GM19455 (cell line): ENCODE data around the gene SCP2.
"Not testable (repeated sequence)": the region's sequence is repeated elsewhere in the genome, so short reads cannot be mapped to it uniquely, and the experiment has no call there.

Experiments used
- ATAC-seq: cut with Tn5 transposase; IDR thresholded peaks from one replicate; pipeline ENCODE4 v1.9.1; 2021; ENCODE audit not compliant: unreplicated experiment

SCP2 gene

DNA sequence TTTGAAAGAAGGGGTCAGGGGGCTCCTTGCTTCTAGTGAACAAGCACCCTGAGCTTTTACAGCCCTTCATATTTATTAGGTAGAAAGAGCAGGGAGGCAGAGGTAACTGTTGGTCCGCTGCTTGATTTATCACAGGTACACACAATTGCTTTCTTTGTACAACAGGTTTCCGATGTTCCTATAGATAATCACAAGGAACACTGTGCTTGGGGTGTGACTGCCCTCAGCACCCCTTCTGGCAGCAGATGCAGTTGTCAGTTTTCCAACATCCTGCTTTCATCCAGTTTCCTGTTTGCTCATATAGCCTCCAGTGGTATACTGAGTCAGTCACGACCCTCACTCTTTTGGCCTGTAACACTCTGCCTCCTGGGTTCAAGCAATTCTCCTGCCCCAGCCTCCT, 40.6 kb downstream of the SCP2 start:
- no peak for ATAC-seq

GRCh38 chr1:52969234-52969633, 42.2 kb downstream of the SCP2 start:
- not testable (repeated sequence) for ATAC-seq

GRCh38 chr1:52970149-52970548, 43.1 kb downstream of the SCP2 start:
- no peak for ATAC-seq

DNA sequence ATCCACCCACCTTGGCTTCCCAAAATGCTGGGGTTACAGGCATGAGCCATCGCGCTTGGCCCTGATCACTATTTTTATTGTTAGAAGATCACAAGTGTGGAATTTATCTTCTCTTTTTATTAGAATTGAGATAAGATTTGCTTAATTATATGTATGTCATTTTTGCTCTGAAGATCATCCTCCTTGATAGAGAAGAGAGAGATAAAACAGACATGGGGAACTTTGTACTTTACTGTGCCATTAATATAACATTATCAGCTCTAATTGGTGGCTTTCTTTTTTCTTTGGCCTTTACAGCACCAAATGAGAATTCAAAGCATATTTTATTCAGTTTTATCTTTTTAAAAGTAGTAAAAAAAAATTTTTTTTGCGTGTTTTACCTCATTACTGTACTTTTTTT, 46.8 kb downstream of the SCP2 start:
- no peak for ATAC-seq

GRCh38 chr1:52976183-52977035, 49.3 kb downstream of the SCP2 start:
- ATAC-seq = no peak

- no peak for ATAC-seq
Observed at GRCh38 chr1:52978045-52978444, 51.0 kb downstream of the SCP2 start.

DNA sequence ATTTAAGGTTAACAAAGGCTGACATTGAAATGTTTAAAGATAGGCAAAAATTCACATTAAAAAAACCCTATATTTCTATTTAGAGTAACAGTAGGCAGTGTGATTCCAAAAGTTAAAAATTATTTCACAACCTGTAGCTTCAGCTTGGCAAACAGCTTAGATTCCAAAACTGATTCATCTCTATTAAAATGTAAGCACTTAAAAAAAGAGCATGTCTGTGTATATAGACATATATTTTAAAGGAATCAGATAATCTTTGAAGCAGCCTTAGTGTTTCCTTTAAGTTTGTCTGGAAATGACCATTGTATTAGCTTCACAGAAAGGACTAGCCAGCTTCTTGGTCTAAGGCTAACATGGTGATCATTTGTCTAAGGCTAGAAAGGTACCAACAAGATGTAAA, 65.7 kb downstream of the SCP2 start:
- ATAC-seq = not testable (repeated sequence)

DNA sequence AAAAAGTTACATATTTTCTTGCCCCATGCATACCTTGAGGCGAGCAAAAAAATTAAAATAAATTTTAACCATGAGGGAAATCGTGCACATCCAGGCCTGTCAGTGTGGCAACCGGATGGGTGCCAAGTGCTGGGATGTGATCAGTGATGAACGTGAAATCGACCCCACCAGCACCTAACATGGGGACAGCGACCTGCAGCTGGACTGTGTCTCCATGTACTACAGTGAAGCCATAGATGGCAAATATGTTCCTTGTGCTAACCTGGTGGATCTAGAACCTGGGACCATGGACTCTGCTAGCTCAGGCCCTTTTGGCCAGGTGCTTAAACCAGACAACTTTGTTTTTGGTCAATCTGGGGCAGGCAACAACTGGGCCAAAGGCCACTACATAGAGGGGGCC, 67.6 kb downstream of the SCP2 start:
- no peak for ATAC-seq

DNA sequence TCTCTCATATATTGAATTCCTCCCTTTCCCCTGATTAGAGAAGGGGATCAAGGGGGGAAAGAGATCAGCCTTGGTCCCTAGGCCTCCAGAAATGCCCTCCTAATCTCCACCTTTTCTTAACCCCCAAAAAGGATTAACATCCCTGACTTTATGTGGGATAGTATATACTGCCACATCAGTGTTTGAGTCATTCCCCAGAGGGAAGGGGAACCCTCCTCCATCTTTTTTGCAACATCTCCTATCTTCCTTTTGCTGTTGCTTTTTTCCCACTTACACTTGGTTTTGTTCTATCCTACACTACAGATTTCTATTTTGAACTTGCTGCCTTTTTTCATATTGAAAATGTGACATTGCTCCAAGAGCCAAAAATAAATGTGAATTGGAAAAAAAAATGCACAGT, 69.6 kb downstream of the SCP2 start:
- ATAC-seq = no peak

- no peak for ATAC-seq
Observed at GRCh38 chr1:53001128-53001527, 74.1 kb downstream of the SCP2 start.

- not testable (repeated sequence) for ATAC-seq
Observed at GRCh38 chr1:53006612-53007011, 79.5 kb downstream of the SCP2 start.

DNA sequence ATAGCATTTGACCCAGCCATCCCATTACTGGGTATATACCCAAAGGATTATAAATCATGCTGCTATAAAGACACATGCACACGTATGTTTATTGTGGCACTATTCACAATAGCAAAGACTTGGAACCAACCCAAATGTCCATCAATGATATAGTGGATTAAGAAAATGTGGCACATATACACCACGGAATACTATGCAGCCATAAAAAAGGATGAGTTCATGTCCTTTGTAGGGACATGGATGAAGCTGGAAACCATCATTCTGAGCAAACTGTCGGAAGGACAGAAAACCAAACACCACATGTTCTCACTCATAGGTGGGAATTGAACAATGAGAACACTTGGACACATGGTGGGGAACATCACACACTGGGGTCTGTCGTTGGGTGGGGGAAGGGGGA, 83.2 kb downstream of the SCP2 start:
- ATAC-seq = not testable (repeated sequence)

DNA sequence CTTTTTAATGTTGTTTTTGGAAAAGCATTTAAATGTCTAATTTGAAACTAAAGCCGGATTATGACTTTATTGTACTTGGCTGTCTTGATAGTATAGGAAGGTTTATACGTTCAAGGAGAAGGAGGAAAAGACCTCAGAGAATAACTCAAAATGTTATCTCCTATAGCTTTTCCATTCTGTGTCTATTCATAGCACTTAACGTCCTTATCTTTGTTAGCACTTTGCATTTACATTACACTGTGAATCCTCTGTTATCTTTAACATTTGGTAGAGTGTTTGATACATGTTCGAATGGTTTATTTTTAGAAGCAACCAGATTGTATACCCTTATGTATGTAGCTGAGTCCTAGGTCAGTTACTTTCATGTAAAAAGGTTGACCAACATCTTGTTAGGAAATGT, 84.1 kb downstream of the SCP2 start:
- ATAC-seq = no peak

GRCh38 chr1:53014791-53015507, 87.9 kb downstream of the SCP2 start:
- ATAC-seq = peak; percentile 83

GRCh38 chr1:53015508-53015860, 88.4 kb downstream of the SCP2 start:
- ATAC-seq = no peak

DNA sequence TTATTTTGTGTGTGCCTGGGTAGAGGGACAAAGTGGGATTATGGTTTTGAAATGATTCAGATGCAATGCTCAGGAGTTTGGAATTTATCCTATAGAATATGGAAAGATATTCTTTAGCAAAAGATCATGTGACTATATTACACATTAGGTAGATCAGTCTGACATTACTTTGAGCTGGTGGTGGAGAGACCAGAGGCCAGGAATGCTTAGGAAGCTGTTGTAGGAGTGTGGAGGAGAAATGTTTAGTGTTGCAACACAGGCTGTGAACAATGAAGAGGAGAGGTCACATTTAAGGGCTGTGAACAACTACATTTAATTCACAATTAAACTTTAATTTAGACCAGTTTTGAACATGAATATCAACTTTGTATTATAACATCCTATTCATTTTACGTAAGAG, 89.6 kb downstream of the SCP2 start:
- no peak for ATAC-seq

DNA sequence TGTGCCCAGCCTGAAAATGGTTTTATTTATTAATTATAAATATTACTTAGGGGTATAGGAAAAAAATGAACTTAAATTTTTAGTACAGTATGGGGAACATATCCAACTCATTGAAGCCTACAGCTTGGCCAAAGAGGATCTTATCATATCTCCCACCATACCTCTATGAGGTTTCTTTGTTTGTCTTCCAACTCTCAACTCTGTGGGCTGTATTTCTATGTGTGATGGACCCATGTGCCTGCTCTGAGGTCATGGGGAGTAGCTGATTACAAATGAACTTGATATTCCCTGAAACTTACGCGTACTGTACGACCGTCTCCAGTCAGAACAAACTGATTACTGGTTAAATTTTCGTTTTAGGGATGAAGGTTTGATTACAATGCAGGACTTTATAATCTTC, 93.5 kb downstream of the SCP2 start:
- ATAC-seq = no peak

DNA sequence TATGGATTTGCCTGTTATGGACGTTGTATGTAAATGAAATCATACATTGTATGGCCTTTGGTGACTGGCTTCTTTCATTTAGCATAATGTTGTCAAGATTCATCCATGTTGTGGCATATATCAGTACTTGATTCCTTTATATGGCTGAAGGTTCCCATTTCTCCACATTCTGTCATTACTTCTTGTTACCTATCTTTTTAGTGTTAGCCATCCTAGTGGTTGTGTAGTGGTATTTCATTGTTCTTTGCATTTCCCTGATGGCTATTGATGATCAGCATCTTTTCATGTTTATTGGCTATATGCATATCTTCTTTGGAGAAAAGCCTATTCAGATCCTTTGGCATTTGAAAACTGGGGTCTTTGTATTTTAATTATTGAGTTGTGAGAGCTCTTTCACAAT, 95.1 kb downstream of the SCP2 start:
- no peak for ATAC-seq

- no peak for ATAC-seq
Observed at GRCh38 chr1:53023546-53023945, 96.5 kb downstream of the SCP2 start.

GRCh38 chr1:53024117-53024516, 97.0 kb downstream of the SCP2 start:
- no peak for ATAC-seq

DNA sequence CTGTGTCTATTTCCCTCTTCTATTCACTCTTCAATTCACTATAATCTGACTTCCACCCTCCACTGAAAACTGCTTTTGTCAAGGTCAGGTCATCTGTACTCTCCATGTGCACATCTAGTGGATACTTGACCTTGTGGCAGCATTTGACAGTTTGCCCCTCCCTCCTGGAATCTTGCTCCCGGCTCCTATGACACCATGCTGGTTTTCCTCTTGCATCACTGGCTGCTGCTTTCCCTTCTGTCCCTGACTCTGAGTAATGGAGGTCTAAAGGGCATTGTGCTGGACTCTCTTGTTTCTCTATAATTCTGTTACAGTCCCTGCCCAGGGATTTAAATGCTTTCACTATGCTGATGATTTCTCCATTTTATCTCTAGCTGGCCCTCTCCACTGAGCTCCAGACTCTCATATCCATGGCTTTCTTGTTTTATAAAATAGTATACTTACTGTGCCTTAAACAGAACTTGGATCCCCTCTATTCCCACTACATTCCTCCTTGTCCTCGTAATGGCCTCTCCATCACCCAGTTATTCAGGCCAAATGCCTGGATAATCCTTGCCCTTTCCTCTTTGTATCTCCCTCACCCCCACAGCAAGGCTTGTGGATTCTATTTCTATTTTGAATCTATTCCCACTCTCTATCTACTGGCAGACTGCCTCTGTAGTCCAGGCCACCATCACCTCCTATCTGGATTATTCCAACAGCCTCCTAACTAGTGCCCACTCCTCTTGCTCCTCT, 98.1 kb downstream of the SCP2 start:
- ATAC-seq = no peak

GRCh38 chr1:53025769-53026112, 98.7 kb downstream of the SCP2 start:
- ATAC-seq = no peak
